Measurements from ENCODE around the gene TRRAP.

DNA sequence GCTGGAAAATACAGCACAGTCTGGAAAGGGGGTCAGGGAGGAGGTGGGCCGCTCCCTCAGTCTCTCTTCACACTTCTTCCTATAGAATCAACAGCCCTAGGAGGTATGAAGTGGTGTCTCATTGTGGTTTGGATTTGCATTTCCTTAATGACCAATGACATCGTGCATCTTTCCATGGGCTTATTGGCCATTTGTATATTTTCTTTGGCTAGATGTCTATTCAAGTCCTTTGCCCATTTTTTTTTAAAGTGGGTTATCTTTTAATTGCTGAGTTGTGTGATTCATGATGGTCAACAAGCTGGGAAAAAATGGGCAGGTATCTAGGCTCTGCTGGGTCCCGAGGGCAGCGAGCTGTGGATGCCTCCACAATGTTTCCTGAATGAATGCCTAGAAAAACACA, 37.6 kb upstream of the TRRAP start:
- no peak for TF ChIP-seq CTCF (conservative IDR thresholded peaks at IDR 0.05; ENCODE audit: low read depth in 2 of 2)
- TF ChIP-seq EZH2 (IDR thresholded peaks at IDR 0.05; ENCODE audit: low read depth, unreplicated experiment) = no peak
- no peak for TF ChIP-seq POLR2AphosphoS5 (IDR thresholded peaks at IDR 0.05; ENCODE audit: low read depth)
- no peak for TF ChIP-seq CREB1 (CRISPR knock-in tag; IDR thresholded peaks at IDR 0.05; ENCODE audit: low read depth)
- TF ChIP-seq REST (IDR thresholded peaks at IDR 0.05; ENCODE audit: unreplicated experiment) = no peak
- TF ChIP-seq NANOG (IDR thresholded peaks at IDR 0.05; ENCODE audit: borderline replicate concordance) = no peak
- no peak for TF ChIP-seq EZH2phosphoT487 (IDR thresholded peaks at IDR 0.05; ENCODE audit: unreplicated experiment)
- no peak for TF ChIP-seq JUNB (IDR thresholded peaks at IDR 0.05; ENCODE audit: unreplicated experiment)
- no peak for TF ChIP-seq ZNF462 (CRISPR knock-in tag; IDR thresholded peaks at IDR 0.05)
- TF ChIP-seq ZNF331 (CRISPR knock-in tag; IDR thresholded peaks at IDR 0.05; ENCODE audit: low read depth) = no peak
- TF ChIP-seq, protein P1, sequence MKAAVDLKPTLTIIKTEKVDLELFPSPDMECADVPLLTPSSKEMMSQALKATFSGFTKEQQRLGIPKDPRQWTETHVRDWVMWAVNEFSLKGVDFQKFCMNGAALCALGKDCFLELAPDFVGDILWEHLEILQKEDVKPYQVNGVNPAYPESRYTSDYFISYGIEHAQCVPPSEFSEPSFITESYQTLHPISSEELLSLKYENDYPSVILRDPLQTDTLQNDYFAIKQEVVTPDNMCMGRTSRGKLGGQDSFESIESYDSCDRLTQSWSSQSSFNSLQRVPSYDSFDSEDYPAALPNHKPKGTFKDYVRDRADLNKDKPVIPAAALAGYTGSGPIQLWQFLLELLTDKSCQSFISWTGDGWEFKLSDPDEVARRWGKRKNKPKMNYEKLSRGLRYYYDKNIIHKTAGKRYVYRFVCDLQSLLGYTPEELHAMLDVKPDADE (IDR thresholded peaks at IDR 0.05) = no peak
- TF ChIP-seq ZNF114 (CRISPR knock-in tag; IDR thresholded peaks at IDR 0.05) = no peak

Data from GM23338 (cell line).